AG08396 (cell line): Measurements from ENCODE around the gene ELFN1.

Experiments used
- DNase-seq: peaks from one replicate; pipeline ENCODE4 v3.0.0; 2012; ENCODE audit warnings: low spot score, mixed read lengths

Gene ELFN1

GRCh38 chr7:1669954-1670893 is at the start of gene ELFN1:
Gene ELFN1 (plus strand): TSS chr7:1670277. CDS start chr7:1744597, 74,320 bp downstream.
- DNase-seq, result no peak

GRCh38 chr7:1620835-1621234 is 49.2 kb upstream of the ELFN1 start:
- DNase-seq, result no peak

GRCh38 chr7:1621718-1622117 is 48.4 kb upstream of the ELFN1 start:
- no peak for DNase-seq

- DNase-seq, result no peak
Observed at GRCh38 chr7:1622441-1622840, 47.6 kb upstream of the ELFN1 start.

GRCh38 chr7:1623810-1624209 is 46.3 kb upstream of the ELFN1 start:
- DNase-seq, result no peak

- no peak for DNase-seq
Observed at GRCh38 chr7:1624999-1625927, 44.8 kb upstream of the ELFN1 start.

- DNase-seq, result no peak
Observed at GRCh38 chr7:1626769-1627168, 43.3 kb upstream of the ELFN1 start.

GRCh38 chr7:1630700-1631336 is 39.3 kb upstream of the ELFN1 start:
- no peak for DNase-seq

GRCh38 chr7:1631678-1632077 is 38.4 kb upstream of the ELFN1 start:
- DNase-seq, result no peak

- DNase-seq, result no peak
Observed at GRCh38 chr7:1632506-1632905, 37.6 kb upstream of the ELFN1 start.

- DNase-seq, result no peak
Observed at GRCh38 chr7:1632916-1633785, 36.9 kb upstream of the ELFN1 start.

GRCh38 chr7:1635401-1635800 is 34.7 kb upstream of the ELFN1 start:
- DNase-seq, result no peak

GRCh38 chr7:1637155-1637554 is 32.9 kb upstream of the ELFN1 start:
- DNase-seq, result no peak

GRCh38 chr7:1638215-1638661 is 31.8 kb upstream of the ELFN1 start:
- no peak for DNase-seq

GRCh38 chr7:1639071-1639470 is 31.0 kb upstream of the ELFN1 start:
- DNase-seq, result no peak

GRCh38 chr7:1639532-1640175 is 30.4 kb upstream of the ELFN1 start:
- no peak for DNase-seq

- no peak for DNase-seq
Observed at GRCh38 chr7:1640376-1641172, 29.5 kb upstream of the ELFN1 start.

GRCh38 chr7:1641173-1641572 is 28.9 kb upstream of the ELFN1 start:
- no peak for DNase-seq

GRCh38 chr7:1641661-1642260 is 28.3 kb upstream of the ELFN1 start:
- DNase-seq, result no peak
